ENCODE data around the gene CEACAM20.
"Not testable (repeated sequence)": the region's sequence is repeated elsewhere in the genome, so short reads cannot be mapped to it uniquely, and the experiment has no call there.

- TF ChIP-seq, protein P1, sequence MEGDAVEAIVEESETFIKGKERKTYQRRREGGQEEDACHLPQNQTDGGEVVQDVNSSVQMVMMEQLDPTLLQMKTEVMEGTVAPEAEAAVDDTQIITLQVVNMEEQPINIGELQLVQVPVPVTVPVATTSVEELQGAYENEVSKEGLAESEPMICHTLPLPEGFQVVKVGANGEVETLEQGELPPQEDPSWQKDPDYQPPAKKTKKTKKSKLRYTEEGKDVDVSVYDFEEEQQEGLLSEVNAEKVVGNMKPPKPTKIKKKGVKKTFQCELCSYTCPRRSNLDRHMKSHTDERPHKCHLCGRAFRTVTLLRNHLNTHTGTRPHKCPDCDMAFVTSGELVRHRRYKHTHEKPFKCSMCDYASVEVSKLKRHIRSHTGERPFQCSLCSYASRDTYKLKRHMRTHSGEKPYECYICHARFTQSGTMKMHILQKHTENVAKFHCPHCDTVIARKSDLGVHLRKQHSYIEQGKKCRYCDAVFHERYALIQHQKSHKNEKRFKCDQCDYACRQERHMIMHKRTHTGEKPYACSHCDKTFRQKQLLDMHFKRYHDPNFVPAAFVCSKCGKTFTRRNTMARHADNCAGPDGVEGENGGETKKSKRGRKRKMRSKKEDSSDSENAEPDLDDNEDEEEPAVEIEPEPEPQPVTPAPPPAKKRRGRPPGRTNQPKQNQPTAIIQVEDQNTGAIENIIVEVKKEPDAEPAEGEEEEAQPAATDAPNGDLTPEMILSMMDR (IDR thresholded peaks at IDR 0.05), result not testable (repeated sequence)
- TF ChIP-seq POLR2A (IDR thresholded peaks at IDR 0.05), result not testable (repeated sequence)
Measured at GRCh38 chr19:44535361-44535760, 5.9 kb upstream of the CEACAM20 start.

Data from adrenal gland (tissue), 5 donors.